Right cardiac atrium (tissue), 5 donors: ENCODE data around the gene PTPRD. TPM values are rescaled to one million over a fixed set of nuclear protein-coding genes. Genes with fewer than 3 reads are reported as not detected.

Experiments
- ATAC-seq, 2 donors: fragments of 200-7000 bp; cut with Tn5 transposase; one replicate each; pipeline versions ENCODE4 v1.8.0 to v1.9.1; 2020; ENCODE audit warnings: moderate library complexity in 2 of 2, mild to moderate bottlenecking in 1 of 2
- DNase-seq, 3 donors: peaks; one replicate each; pipeline ENCODE4 v3.0.0-alpha.2; 2020
- H3K27ac ChIP-seq: one replicate; pipeline ENCODE4 v1.5.1; 2013; ENCODE audit warnings: mild to moderate bottlenecking, low read length, control low read depth, moderate library complexity
- H3K27me3 ChIP-seq: one replicate; pipeline ENCODE4 v1.6.1; 2013; ENCODE audit not compliant: control insufficient read depth, insufficient read depth
- H3K4me1 ChIP-seq: one replicate; pipeline ENCODE4 v1.6.1; 2013; ENCODE audit warnings: low read length; ENCODE audit not compliant: control insufficient read depth, insufficient read depth
- H3K4me3 ChIP-seq: one replicate; pipeline ENCODE4 v1.5.1; 2013; ENCODE audit warnings: low read length, control low read depth
- H3K9me3 ChIP-seq: one replicate; pipeline ENCODE4 v1.6.1; 2013; ENCODE audit warnings: low read length; ENCODE audit not compliant: control insufficient read depth
- WGBS: extraction: QIAGEN DNeasy Blood & Tissue Kit; methylation state at CpG from one replicate; pipeline ENCODE4 v1.1.7; 2013; 5-methylcytosine and 5-hydroxymethylcytosine counted together
- intact Hi-C, 4 donors: fragments of 100-400 bp; cut with DNase I; formaldehyde crosslinking; loops; one replicate each; pipeline versions ENCODE4 v1.11.0 to v1.14.0; 2022 to 2023
- polyA plus RNA-seq: library from polyadenylated mRNA; stranded (reverse); fragments of 200-250 nt; gene quantifications from one replicate; pipeline ENCODE4 v1.2.3, GENCODE V29; 2013
- total RNA-seq, 4 donors: library from RNA; stranded (reverse); fragmentation: NEBNext Ultra II Directional; extraction: Animal tissue kit (Norgen Biotek cat#: 25700); gene quantifications; one replicate each; pipeline ENCODE4 v1.2.1, GENCODE V29; 2021
- donor health status: healthy with polysubstance abuse.
- donor health status: DM: no; HTN: yes; CAD: no.
- donor health status: DM: no; HTN: no; CAD: no.
- donor health status: DM: no; HTN: yes; CAD: no; lungs with severe emphysema.
- donor health status: DM: yes; HTN: yes; CAD: no.

Gene PTPRD
- total and polyA plus RNA-seq, 5 donors: 1.3 to 11.8 (median 7.1) TPM

DNA sequence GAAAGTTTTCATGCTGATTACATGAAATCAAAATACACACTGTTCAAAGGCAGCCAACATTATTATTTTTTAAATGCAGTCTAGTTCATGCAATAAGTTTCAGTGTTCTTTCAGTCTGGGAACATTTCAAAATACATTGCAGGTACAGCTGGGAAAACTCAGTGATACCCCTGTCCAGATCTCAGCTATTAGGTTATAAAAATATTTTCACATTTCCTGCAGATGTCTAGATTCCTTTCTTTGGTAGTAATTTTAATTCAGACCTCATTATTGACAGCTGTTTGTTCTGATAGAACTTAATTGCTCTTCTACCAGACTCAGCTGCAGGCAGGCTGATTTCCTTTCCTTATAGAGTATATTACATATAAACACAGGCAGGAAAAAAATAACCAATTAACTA lies 2256.4 kb downstream of the PTPRD start:
- intact Hi-C loops: no loop called here
- Histone ChIP-seq H3K4me1 (no peaks in the 10 kb centered on the region), H3K27ac (no peak overlapping the region), H3K4me3 (no peak overlapping the region), H3K9me3 (no peaks in the 10 kb centered on the region), H3K27me3 (no peaks in the 10 kb centered on the region)
- no peak for ATAC-seq
- no peak for DNase-seq

DNA sequence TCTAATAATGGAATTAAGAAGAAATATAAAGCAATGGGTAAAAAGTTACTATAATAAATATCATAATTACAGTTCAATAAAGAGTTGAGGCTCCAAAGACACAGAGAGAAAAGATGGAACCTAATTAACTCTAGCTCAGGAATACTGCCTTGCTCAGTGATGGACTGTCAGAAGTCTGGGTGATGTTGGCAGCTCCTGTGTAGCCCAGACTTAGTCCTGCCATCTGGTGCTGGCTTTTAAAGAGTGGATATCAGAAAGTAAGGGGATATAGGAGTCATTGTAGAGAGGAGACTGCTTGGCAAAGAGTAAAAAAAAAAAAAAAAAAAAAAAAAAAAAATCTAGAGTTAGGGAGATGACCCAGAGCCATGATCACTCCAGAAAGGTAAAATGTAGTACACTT lies 2261.4 kb downstream of the PTPRD start:
- intact Hi-C loops: no loop called here
- no peak for DNase-seq
- Histone ChIP-seq H3K9me3 (no peaks in the 10 kb centered on the region), H3K4me1 (no peaks in the 10 kb centered on the region), H3K27me3 (no peaks in the 10 kb centered on the region), H3K27ac (no peak overlapping the region), H3K4me3 (no peak overlapping the region)
- ATAC-seq: no peak

- 50% methylated on average over 4 of the region's 4 CpGs for WGBS
- no peaks in the 10 kb centered on the region for H3K27me3 ChIP-seq
- no peaks in the 10 kb centered on the region for H3K4me1 ChIP-seq
- intact Hi-C loops: no loop called here
- no peaks in the 10 kb centered on the region for H3K9me3 ChIP-seq
- H3K27ac ChIP-seq: no peak overlapping the region
- H3K4me3 ChIP-seq: no peak overlapping the region
- DNase-seq: no peak
- no peak for ATAC-seq
Observed at GRCh38 chr9:8349901-8350300, 2262.9 kb downstream of the PTPRD start.

DNA sequence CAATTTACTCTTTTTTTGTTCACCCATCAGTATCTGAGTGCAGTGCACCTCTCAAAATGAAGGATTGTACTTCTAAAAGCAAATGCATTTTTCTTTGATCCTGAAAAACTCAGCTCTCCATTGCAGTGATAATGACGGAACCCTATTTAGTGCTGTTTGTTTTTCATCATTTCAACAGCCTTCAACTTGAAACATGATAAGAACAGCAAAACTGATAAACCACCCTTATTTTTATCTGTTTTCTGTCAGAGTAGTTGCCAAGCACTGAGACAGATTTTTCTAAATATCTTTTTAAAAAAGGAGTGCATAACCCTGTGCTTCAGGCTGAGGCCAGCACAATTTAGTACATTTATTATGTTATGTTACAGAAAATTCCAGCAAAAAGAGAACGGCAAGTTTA lies 2263.4 kb downstream of the PTPRD start:
- DNase-seq: no peak
- H3K27ac ChIP-seq: no peak overlapping the region
- H3K27me3 ChIP-seq: no peaks in the 10 kb centered on the region
- H3K9me3 ChIP-seq: no peaks in the 10 kb centered on the region
- no peak for ATAC-seq
- 23% methylated on average over 2 of the region's 2 CpGs for WGBS
- no peaks in the 10 kb centered on the region for H3K4me1 ChIP-seq
- intact Hi-C loops: no loop called here
- H3K4me3 ChIP-seq: no peak overlapping the region

GRCh38 chr9:8348756-8349155 lies 2264.0 kb downstream of the PTPRD start:
- 68% methylated on average over 4 of the region's 4 CpGs for WGBS
- H3K27ac ChIP-seq: no peak overlapping the region
- intact Hi-C loops: no loop called here

DNA sequence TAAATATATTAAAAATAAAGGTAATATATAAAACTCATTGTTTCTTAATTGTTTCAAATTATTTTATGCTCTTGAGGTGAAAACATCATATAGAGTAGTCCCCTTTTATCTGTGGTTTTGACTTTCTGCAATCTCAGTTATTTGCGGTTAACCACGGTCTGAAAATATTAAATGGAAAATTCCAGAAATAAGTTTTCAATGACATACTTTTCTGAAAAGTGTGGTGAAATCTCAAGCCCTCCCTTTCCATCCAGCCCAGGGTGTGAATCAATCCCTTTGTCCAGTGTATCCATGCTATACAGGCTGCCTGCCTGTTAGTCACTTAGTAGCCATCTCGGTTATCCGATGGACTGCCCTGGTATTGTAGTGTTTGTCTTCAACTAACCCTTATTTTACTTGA lies 2266.5 kb downstream of the PTPRD start:
- WGBS: 93% methylated on average over 4 of the region's 4 CpGs
- Histone ChIP-seq H3K4me3 (no peak overlapping the region), H3K4me1 (no peaks in the 10 kb centered on the region), H3K27me3 (no peaks in the 10 kb centered on the region), H3K27ac (no peak overlapping the region), H3K9me3 (no peaks in the 10 kb centered on the region)
- intact Hi-C loops: no loop called here
- no peak for DNase-seq
- no peak for ATAC-seq

More at GRCh38 chr9:8348756-8349155, 2264.0 kb downstream of the PTPRD start:
- H3K4me1 ChIP-seq: no peaks in the 10 kb centered on the region
- no peaks in the 10 kb centered on the region for H3K27me3 ChIP-seq
- H3K4me3 ChIP-seq: no peak overlapping the region
- no peak for ATAC-seq
- no peak for DNase-seq
- H3K9me3 ChIP-seq: no peaks in the 10 kb centered on the region

GRCh38 chr9:8338767-8339510 lies 2273.9 kb downstream of the PTPRD start:
- 53% methylated on average over 5 of the region's 5 CpGs for WGBS
- Histone ChIP-seq H3K4me1 (no peaks in the 10 kb centered on the region), H3K4me3 (no peak overlapping the region), H3K9me3 (no peaks in the 10 kb centered on the region), H3K27ac (no peak overlapping the region), H3K27me3 (no peaks in the 10 kb centered on the region)
- intact Hi-C loops: no loop called here
- no peak for DNase-seq
- ATAC-seq: peak in 1 of 2 donors; percentile 72

DNA sequence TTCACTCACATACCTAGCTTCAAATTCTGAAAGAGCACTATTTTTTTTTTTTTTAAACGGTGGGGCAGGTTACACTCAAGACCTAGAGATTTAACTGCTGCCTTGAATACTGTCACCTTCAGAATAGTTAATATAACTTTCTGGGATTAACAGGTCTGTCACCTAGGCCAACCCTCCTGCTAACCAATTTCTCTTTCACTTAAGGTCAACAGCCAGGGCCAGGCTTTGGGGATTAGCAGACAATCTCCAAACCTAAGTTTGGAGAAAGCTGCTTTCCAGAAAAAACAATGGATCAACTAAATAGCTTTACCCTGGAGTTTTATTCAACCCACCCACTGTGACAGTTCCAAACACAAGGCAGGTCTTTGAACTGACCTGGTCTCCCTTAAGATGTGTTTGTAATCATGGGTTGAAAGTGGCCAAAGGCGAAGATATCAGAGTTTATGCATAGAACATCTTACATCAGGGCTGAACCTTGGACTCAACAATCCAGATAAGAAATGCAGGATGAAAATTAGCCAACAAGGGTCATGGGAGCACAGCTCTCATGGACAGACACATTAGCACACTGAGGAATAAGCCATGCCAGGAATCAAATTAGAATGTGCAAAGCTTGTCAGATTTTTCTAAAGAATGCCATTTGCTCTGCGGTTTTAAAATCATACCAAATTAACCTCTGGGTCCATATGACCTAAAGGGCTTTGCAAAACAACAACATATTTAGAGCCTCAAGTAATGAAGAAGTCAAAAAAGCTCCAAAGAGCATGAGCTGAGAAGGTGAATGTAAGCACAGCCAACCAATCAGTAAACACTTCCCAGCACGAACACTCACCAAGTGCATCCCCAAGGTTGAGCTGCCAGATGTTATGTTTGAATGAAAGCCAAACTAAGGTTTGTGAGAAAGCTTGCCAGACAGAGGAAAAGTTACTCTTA lies 2274.7 kb downstream of the PTPRD start:
- Histone ChIP-seq H3K27ac (no peak overlapping the region), H3K4me3 (no peak overlapping the region), H3K27me3 (no peaks in the 10 kb centered on the region), H3K9me3 (no peaks in the 10 kb centered on the region), H3K4me1 (no peaks in the 10 kb centered on the region)
- 40% methylated on average over 4 of the region's 4 CpGs for WGBS
- DNase-seq (peak in 1 of 3 donors; percentile 29), ATAC-seq (peak in 1 of 2 donors; percentile 89)
- intact Hi-C loops: no loop called here

DNA sequence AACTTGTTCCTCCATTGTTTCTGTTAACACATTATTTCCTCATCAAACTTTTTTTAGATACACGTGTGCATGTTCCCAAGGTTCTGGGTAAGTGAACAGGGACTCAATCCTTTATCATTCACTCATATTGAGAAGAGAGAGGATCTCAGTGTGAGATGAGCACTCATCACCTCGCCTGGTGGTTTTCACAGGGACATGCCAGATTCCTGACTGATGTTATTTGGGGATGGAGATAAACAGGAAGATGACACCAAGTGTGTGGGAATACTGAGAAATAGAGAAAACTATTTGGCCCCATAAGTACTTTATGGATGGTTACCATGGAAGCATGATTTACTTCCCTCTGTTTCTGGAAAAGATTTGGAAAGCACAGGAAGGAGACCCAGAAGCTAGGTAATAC lies 2279.9 kb downstream of the PTPRD start:
- no peaks in the 10 kb centered on the region for H3K4me1 ChIP-seq
- H3K27me3 ChIP-seq: no peaks in the 10 kb centered on the region
- no peak overlapping the region for H3K4me3 ChIP-seq
- DNase-seq: no peak
- intact Hi-C loops: no loop called here
- ATAC-seq: no peak
- H3K9me3 ChIP-seq: no peaks in the 10 kb centered on the region
- WGBS: 80% methylated on average over 2 of the region's 2 CpGs
- H3K27ac ChIP-seq: no peak overlapping the region

GRCh38 chr9:8332331-8332650 lies 2280.5 kb downstream of the PTPRD start:
- WGBS: 79% methylated on average over 2 of the region's 2 CpGs
- ATAC-seq: no peak
- Histone ChIP-seq H3K27ac (no peak overlapping the region), H3K4me3 (no peak overlapping the region), H3K27me3 (no peaks in the 10 kb centered on the region), H3K4me1 (no peaks in the 10 kb centered on the region), H3K9me3 (no peaks in the 10 kb centered on the region)
- DNase-seq: no peak
- intact Hi-C loops: no loop called here

- no peak for DNase-seq
- Histone ChIP-seq H3K27ac (no peak overlapping the region), H3K4me3 (no peak overlapping the region), H3K9me3 (no peaks in the 10 kb centered on the region), H3K27me3 (no peaks in the 10 kb centered on the region), H3K4me1 (no peaks in the 10 kb centered on the region)
- no peak for ATAC-seq
- intact Hi-C loops: no loop called here
- WGBS: 90% methylated on average over 15 of the region's 15 CpGs
Observed at GRCh38 chr9:8331507-8332330, 2281.1 kb downstream of the PTPRD start.
